ENCODE results near the gene CACNB4. TPM values are rescaled to one million over a fixed set of nuclear protein-coding genes. Genes with fewer than 3 reads are reported as not detected.

Gene CACNB4
- total RNA-seq, 1 donor from 2014 or later, result 17.3 TPM

DNA sequence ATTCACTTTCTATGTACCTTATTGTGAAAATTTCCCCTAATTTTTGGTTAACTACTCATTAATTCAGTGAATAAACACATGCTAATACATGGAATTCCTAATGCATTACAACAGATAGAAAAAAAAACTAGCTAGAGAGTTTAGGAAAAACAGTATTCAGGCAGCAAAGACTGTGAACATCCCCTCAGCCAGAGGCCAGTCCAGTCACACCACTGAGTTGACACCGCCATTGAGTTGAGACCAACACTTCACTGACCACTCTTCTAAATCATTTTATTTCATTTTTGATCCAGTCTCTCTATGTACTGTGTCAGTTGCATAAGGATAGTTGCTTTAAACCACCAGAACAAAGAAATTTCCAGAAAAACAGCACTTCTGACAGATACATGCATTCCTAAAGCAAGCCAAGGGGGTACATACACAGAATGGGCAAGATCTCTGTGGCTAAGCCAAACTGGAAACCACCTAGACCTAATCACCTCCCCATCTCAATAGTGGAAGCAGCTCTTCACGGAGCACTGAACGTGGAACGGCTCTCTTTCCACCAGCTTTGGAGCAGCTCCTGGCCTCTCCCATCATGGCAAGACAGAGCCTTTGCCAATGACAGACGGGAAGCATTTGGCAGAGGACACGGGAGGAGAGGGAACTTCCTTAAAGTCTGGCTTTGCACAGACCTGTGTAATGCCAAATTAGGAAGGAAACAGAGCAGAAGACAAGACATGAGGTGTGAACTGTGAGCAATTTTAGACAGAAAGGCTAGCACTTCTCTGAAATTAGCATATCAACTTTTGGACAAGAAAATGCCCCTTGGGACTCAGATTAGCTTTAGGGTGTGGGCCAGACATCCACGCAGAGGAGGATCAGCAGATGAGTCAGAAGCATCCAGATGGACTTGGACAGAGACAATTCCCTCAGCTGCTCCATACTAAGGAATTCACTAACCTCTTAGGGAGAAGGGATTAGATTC, 36.4 kb downstream of the CACNB4 start:
- ATAC-seq (peak; percentile 65 to 66), DNase-seq (no peak)
- Histone ChIP-seq H3K4me1 (peaks cover 21% of the 10 kb centered on the region), H3K27me3 (ENCODE audit: low read depth) (no peaks in the 10 kb centered on the region), H3K27ac (peak overlapping the region; percentile 20), H3K9me3 (no peaks in the 10 kb centered on the region), H3K36me3 (no peaks in the 10 kb centered on the region), H3K4me3 (no peak overlapping the region)
- intact Hi-C loops (cut with DNase I), result no loop called here
- TF ChIP-seq, protein P1, sequence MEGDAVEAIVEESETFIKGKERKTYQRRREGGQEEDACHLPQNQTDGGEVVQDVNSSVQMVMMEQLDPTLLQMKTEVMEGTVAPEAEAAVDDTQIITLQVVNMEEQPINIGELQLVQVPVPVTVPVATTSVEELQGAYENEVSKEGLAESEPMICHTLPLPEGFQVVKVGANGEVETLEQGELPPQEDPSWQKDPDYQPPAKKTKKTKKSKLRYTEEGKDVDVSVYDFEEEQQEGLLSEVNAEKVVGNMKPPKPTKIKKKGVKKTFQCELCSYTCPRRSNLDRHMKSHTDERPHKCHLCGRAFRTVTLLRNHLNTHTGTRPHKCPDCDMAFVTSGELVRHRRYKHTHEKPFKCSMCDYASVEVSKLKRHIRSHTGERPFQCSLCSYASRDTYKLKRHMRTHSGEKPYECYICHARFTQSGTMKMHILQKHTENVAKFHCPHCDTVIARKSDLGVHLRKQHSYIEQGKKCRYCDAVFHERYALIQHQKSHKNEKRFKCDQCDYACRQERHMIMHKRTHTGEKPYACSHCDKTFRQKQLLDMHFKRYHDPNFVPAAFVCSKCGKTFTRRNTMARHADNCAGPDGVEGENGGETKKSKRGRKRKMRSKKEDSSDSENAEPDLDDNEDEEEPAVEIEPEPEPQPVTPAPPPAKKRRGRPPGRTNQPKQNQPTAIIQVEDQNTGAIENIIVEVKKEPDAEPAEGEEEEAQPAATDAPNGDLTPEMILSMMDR (IDR thresholded peaks at IDR 0.05), result no peak

DNA sequence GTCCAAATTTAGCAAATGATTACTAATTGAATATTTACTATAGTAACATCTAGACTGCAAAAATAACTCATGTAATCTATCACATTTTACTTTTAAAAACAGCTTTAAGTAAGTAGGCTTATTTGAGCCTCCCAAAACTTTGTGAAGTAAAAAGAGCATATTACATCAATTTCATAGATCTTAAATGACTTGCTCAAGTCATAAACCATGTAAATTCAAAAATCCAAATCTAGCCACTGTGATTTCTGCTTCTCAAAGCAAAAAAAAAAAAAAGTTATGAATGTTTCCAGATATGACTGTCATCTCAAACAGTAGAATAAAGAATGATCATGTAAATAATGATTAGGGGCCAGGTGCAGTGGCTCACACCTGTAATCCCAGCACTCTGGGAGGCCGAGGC, 37.5 kb downstream of the CACNB4 start:
- ATAC-seq (no peak), DNase-seq (no peak)
- intact Hi-C loops (cut with DNase I), result no loop called here
- Histone ChIP-seq H3K4me1 (peaks cover 21% of the 10 kb centered on the region), H3K36me3 (no peaks in the 10 kb centered on the region), H3K27ac (no peak overlapping the region), H3K9me3 (no peaks in the 10 kb centered on the region), H3K27me3 (ENCODE audit: low read depth) (no peaks in the 10 kb centered on the region), H3K4me3 (no peak overlapping the region)
- TF ChIP-seq, protein P1 (IDR thresholded peaks at IDR 0.05), result no peak

GRCh38 chr2:152058655-152059054, 40.2 kb downstream of the CACNB4 start:
- DNase-seq (no peak), ATAC-seq (no peak)
- peaks cover 15% of the 10 kb centered on the region for H3K4me1 ChIP-seq
- H3K27ac ChIP-seq, result no peak overlapping the region
- intact Hi-C loops (cut with DNase I), result no loop called here
- no peaks in the 10 kb centered on the region for H3K9me3 ChIP-seq
- H3K36me3 ChIP-seq, result no peaks in the 10 kb centered on the region
- TF ChIP-seq, protein P1 (IDR thresholded peaks at IDR 0.05), result no peak
- no peak overlapping the region for H3K4me3 ChIP-seq
- H3K27me3 ChIP-seq (ENCODE audit: low read depth), result no peaks in the 10 kb centered on the region

GRCh38 chr2:152056418-152056817, 42.4 kb downstream of the CACNB4 start:
- intact Hi-C loops (cut with DNase I), result no loop called here
- H3K27me3 ChIP-seq (ENCODE audit: low read depth), result no peaks in the 10 kb centered on the region
- TF ChIP-seq, protein P1 (IDR thresholded peaks at IDR 0.05), result no peak
- H3K9me3 ChIP-seq, result no peaks in the 10 kb centered on the region
- DNase-seq, result no peak
- ATAC-seq, result no peak
- H3K36me3 ChIP-seq, result no peaks in the 10 kb centered on the region
- H3K27ac ChIP-seq, result no peak overlapping the region
- H3K4me3 ChIP-seq, result no peak overlapping the region
- no peaks in the 10 kb centered on the region for H3K4me1 ChIP-seq

DNA sequence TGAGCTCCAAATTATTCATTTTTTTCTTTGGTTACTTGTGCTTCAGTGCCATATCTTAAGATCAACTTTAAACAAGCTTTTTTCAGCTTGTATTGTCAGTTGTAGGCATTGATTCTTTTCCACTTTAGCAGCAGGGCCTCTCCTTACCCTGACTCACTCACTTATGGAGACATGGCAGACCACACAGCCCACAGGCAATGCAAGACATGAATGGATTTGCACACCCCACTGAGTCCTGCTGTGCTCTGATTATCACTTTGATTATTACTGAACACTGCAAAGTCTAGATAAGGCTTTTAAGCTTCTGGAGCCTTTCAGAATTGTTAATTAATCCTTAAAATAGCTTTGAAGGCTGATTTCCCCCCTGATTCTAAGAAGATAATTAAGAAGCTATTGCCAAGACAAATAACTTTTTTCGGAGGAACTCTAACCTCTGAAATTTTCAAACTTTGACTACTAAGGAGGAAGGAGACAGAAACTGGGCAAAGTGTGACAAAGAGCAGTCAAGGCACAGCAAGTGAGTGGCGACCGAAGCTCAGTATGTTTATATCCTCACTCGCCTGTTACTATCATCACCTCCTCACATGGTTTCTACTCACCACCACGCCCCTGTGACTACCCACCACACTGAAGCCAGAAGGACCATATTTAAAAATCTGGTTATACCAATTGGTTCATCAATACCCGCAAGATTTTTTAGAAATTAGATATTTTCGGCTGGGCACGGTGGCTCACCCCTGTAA, 43.3 kb downstream of the CACNB4 start:
- H3K36me3 ChIP-seq, result no peaks in the 10 kb centered on the region
- no peak overlapping the region for H3K27ac ChIP-seq
- H3K27me3 ChIP-seq (ENCODE audit: low read depth), result no peaks in the 10 kb centered on the region
- no peak for ATAC-seq
- TF ChIP-seq, protein P1 (IDR thresholded peaks at IDR 0.05), result no peak
- H3K9me3 ChIP-seq, result no peaks in the 10 kb centered on the region
- no peak for DNase-seq
- intact Hi-C loops (cut with DNase I), result no loop called here
- H3K4me1 ChIP-seq, result no peaks in the 10 kb centered on the region
- H3K4me3 ChIP-seq, result no peak overlapping the region
